Frontal cortex (tissue), 4 donors: ENCODE measurements around the gene CMYA5. TPM values are rescaled to one million over a fixed set of nuclear protein-coding genes. Genes with fewer than 3 reads are reported as not detected.
"Not testable (repeated sequence)": the region's sequence is repeated elsewhere in the genome, so short reads cannot be mapped to it uniquely, and the experiment has no call there.

Experiments
- DNase-seq, 2 donors: peaks; one replicate each; pipeline ENCODE4 v3.0.0; 2012; ENCODE audit warnings: low spot score in 2 of 2
- FAIRE-seq: peaks from 2 replicates; lab custom pipeline; 2012; peaks lifted over from hg19 to GRCh38; lab: Jason Lieb, UNC
- total RNA-seq: library from RNA; depleted of rRNA; stranded (reverse); fragments of >200 nt; gene quantifications from one replicate; pipeline ENCODE4 v1.2.3, GENCODE V29; 2014
- donor health status: control.
- donor health status: control.
- donor health status: control.

CMYA5 gene
- total RNA-seq: 0.82 TPM

- peak; percentile 22 to 40 for DNase-seq
- no peak for FAIRE-seq
Measured at GRCh38 chr5:79689541-79690466, at the start of gene CMYA5. Gene CMYA5, plus strand, starts transcription at chr5:79689836. Its CDS starts 72 bp downstream, at chr5:79689908.

- peak; percentile 21 for FAIRE-seq
Measured at GRCh38 chr5:79640571-79641055, 49.0 kb upstream of the CMYA5 start.

GRCh38 chr5:79641414-79641813 lies 48.2 kb upstream of the CMYA5 start:
- FAIRE-seq: peak; percentile 78
- no peak for DNase-seq

More at GRCh38 chr5:79640571-79641055, 49.0 kb upstream of the CMYA5 start:
- no peak for DNase-seq

- no peak for FAIRE-seq
- no peak for DNase-seq
Measured at GRCh38 chr5:79642210-79642609, 47.4 kb upstream of the CMYA5 start.

- FAIRE-seq (no peak), DNase-seq (no peak)
Measured at GRCh38 chr5:79653843-79654242, 35.8 kb upstream of the CMYA5 start.

- FAIRE-seq (no peak), DNase-seq (no peak)
Measured at GRCh38 chr5:79663212-79663611, 26.4 kb upstream of the CMYA5 start.

- DNase-seq (no peak), FAIRE-seq (no peak)
Measured at GRCh38 chr5:79666758-79667157, 22.9 kb upstream of the CMYA5 start.

GRCh38 chr5:79672392-79672791 lies 17.2 kb upstream of the CMYA5 start:
- FAIRE-seq (no peak), DNase-seq (no peak)

- DNase-seq, FAIRE-seq: not testable (repeated sequence)
Measured at GRCh38 chr5:79676354-79676753, 13.3 kb upstream of the CMYA5 start.

GRCh38 chr5:79682102-79682501 lies 7.5 kb upstream of the CMYA5 start:
- FAIRE-seq, DNase-seq: not testable (repeated sequence)

GRCh38 chr5:79684782-79685181 lies 4.9 kb upstream of the CMYA5 start:
- FAIRE-seq (no peak), DNase-seq (no peak)

- FAIRE-seq: no peak
- DNase-seq: no peak
Measured at GRCh38 chr5:79685627-79686026, 4.0 kb upstream of the CMYA5 start.

GRCh38 chr5:79686799-79687198 lies 2.8 kb upstream of the CMYA5 start:
- DNase-seq (no peak), FAIRE-seq (no peak)

- DNase-seq: no peak
- no peak for FAIRE-seq
Measured at GRCh38 chr5:79687889-79688288, 1.7 kb upstream of the CMYA5 start.

- DNase-seq (no peak), FAIRE-seq (no peak)
Measured at GRCh38 chr5:79691007-79691406, 1.4 kb downstream of the CMYA5 start.

- no peak for FAIRE-seq
Measured at GRCh38 chr5:79692596-79692995, 3.0 kb downstream of the CMYA5 start.

GRCh38 chr5:79694183-79694582 lies 4.5 kb downstream of the CMYA5 start:
- no peak for DNase-seq
- no peak for FAIRE-seq

More at GRCh38 chr5:79692596-79692995, 3.0 kb downstream of the CMYA5 start:
- no peak for DNase-seq

GRCh38 chr5:79694652-79695051 lies 5.0 kb downstream of the CMYA5 start:
- DNase-seq (no peak), FAIRE-seq (no peak)

- no peak for DNase-seq
- no peak for FAIRE-seq
Measured at GRCh38 chr5:79695526-79695925, 5.9 kb downstream of the CMYA5 start.

GRCh38 chr5:79697222-79698170 lies 7.9 kb downstream of the CMYA5 start:
- FAIRE-seq (no peak), DNase-seq (no peak)
